ENCODE results near the gene GLO1.

GRCh38 chr6:38696345-38696744 lies 6.6 kb downstream of the GLO1 start:
- TF ChIP-seq CTCF (IDR thresholded peaks at IDR 0.05): no peak
- TF ChIP-seq EP300 (IDR thresholded peaks at IDR 0.05): no peak
- no peak for TF ChIP-seq POLR2A (IDR thresholded peaks at IDR 0.05)
- TF ChIP-seq POLR2AphosphoS5 (IDR thresholded peaks at IDR 0.05): no peak

Data from stomach (tissue), 4 donors.